Epidermal melanocyte (primary cell): ENCODE results near the gene PLCD4.

ENCODE experiments used
- DNase-seq: peaks from one replicate; pipeline ENCODE4 v3.0.0; 2011; ENCODE audit warnings: low spot score; ENCODE audit not compliant: insufficient read length

The PLCD4 gene

GRCh38 chr2:218664653-218665052 is 57.0 kb downstream of the PLCD4 start:
- no peak for DNase-seq

DNA sequence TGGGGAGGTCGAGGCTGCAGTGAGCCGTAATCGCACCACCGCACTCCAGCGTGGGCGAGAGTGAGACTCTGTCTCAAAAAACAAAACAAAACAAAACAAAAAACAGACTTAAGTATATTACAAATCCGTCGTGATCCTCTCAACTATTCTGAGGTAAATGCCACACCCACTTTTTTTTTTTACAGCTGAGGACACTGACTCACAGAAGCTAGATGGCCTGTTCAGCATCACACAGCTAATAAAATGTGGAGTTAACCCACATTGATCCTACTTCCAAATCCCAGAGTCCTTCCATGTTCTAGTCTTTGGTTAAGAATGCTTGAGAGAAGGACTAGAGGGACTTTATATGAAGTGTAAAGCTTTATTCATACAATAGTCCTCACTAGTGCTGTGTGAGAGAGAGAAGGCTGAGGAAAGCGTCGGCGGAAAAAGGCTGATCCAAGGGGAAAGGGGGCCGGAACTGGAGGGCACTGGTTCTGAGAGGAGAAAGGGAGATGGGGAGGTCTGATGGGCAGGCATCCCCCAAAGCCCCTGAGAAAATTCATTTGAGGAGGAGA is 63.5 kb downstream of the PLCD4 start:
- no peak for DNase-seq

GRCh38 chr2:218671654-218672566 is 64.2 kb downstream of the PLCD4 start, which contains the start of the genes RNF25 and STK36:
RNF25 (minus strand) TSS chr2:218672002; CDS start chr2:218671970, 32 bp downstream.
STK36 (plus strand) TSS chr2:218672086; CDS start chr2:218672830, 744 bp downstream.
- peak; percentile 93 for DNase-seq

GRCh38 chr2:218679119-218679518 is 71.4 kb downstream of the PLCD4 start:
- DNase-seq: no peak

- DNase-seq: no peak
These were observed 72.4 kb downstream of the PLCD4 start for GRCh38 chr2:218680061-218680460.
